Measurements from ENCODE around the gene NANOS3.
A peak's percentile ranks its signal among the peaks of the same experiment; 100 is the strongest.

Gene NANOS3

DNA sequence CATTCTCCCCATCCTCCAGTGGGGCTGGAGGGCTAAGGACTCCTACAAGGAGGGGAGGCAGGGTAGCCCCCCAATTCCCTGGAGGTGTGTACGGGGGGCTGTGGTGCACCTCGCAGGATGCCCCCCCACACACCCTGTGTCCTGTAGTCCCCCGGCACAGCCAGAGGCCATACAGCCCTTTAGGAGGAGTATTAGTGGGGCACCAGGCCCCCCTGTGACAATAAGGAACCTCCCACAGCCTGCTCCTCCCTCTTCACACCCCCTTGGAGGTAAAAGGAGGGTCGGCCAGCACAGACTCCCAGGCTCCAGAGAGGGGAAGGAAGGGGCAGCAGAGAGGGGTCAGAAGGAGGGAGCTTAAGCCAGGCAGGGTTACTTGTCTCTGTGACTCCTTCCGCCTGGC lies at the start of gene NANOS3:
Gene NANOS3 (plus strand): TSS at position 301 of the 400 bp plus-strand sequence. CDS start 115 bp downstream, outside the sequence.
- no peak within 1 kb of the TSS for H3K4me3 ChIP-seq (ENCODE audit: low read depth, low read length)
- DNase-seq (ENCODE audit: low read depth): no peak
- TF ChIP-seq, protein P1, sequence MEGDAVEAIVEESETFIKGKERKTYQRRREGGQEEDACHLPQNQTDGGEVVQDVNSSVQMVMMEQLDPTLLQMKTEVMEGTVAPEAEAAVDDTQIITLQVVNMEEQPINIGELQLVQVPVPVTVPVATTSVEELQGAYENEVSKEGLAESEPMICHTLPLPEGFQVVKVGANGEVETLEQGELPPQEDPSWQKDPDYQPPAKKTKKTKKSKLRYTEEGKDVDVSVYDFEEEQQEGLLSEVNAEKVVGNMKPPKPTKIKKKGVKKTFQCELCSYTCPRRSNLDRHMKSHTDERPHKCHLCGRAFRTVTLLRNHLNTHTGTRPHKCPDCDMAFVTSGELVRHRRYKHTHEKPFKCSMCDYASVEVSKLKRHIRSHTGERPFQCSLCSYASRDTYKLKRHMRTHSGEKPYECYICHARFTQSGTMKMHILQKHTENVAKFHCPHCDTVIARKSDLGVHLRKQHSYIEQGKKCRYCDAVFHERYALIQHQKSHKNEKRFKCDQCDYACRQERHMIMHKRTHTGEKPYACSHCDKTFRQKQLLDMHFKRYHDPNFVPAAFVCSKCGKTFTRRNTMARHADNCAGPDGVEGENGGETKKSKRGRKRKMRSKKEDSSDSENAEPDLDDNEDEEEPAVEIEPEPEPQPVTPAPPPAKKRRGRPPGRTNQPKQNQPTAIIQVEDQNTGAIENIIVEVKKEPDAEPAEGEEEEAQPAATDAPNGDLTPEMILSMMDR (IDR thresholded peaks at IDR 0.05; ENCODE audit: low read depth, low read length, missing control alignments): no peak

DNA sequence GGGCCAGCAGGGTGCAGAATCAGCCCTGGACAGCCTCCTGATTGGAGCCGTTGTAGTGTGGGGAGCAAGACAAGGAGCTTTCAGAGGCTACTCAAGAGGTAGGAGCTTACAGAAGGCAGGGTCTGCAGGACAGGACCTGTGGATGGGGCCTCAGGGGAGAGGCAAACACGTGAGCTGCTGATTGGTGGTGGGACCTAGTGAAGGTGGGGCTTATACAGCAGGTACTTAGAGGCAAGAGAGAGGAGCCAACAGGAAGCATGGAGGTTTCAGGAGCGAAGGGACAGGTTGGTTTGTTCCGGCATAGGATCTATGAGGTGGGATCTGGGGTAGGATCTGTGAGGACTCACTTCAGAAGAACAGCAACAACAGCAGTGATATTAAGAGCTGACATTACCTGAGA lies 49.3 kb upstream of the NANOS3 start:
- H3K4me3 ChIP-seq (ENCODE audit: low read depth, low read length): no peak overlapping the region
- no peak for DNase-seq (ENCODE audit: low read depth)
- TF ChIP-seq, protein P1 (IDR thresholded peaks at IDR 0.05; ENCODE audit: low read depth, low read length, missing control alignments): no peak

DNA sequence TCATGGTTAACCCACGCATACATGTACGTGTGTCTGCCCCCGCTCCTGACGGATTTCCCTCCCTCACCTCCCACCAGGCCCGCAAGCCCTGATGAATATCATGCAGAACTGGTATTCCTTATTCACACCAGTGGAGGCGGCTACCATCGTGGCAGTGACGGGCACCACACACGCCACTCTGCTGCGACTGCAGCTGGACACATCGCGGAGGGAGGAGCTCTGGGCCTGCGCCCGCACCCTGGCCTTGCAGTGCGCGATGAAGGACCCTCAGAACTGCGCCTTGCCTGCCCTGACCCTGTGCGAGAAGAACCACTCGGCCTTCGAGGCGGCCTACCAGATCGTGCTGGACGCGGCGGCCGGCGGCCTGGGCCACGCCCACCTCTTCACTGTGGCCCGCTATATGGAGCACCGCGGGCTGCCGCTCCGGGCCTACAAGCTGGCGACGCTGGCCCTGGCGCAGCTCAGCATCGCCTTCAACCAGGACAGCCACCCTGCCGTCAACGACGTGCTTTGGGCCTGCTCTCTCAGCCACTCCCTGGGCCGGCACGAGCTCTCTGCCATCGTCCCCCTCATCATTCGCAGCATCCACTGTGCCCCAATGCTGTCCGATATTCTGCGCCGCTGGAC lies 46.7 kb upstream of the NANOS3 start:
- TF ChIP-seq, protein P1 (IDR thresholded peaks at IDR 0.05; ENCODE audit: low read depth, low read length, missing control alignments): no peak
- H3K4me3 ChIP-seq (ENCODE audit: low read depth, low read length): no peak overlapping the region
- DNase-seq (ENCODE audit: low read depth): no peak

DNA sequence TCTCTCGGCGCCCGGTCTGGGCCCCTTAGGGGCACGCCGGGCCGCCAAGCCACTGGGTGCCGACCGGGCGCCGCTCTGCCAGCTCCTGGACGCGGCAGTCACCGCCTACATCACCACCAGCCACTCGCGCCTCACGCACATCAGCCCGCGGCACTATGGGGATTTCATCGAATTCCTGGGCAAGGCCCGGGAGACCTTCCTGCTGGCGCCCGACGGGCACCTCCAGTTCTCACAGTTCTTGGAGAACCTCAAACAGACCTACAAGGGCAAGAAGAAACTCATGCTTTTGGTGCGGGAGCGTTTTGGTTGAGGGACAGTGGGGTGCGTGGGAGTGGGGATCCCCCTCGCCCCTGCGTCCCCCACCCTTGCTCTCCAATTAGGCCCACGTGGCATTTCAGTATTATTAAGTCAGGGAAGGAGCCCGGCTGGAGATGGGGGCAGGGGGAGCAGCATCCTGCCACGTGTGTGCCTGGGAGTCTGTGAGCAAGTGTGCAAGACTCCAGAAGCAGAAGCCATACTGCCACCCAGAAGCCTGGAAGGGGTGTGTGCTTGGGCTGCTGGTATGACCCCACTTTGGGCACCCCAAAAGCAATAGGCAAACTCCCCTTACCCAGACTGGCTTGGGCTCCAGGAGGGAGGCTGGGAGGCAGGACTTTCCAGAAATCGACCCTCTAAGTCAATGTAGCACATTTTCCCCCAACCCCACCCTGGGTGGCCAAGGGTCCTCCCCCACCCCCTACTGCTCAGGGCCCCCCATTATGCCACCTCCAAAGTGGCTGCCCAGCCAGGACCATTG lies 46.0 kb upstream of the NANOS3 start:
- no peak overlapping the region for H3K4me3 ChIP-seq (ENCODE audit: low read depth, low read length)
- TF ChIP-seq, protein P1 (IDR thresholded peaks at IDR 0.05; ENCODE audit: low read depth, low read length, missing control alignments): no peak
- DNase-seq (ENCODE audit: low read depth): no peak

DNA sequence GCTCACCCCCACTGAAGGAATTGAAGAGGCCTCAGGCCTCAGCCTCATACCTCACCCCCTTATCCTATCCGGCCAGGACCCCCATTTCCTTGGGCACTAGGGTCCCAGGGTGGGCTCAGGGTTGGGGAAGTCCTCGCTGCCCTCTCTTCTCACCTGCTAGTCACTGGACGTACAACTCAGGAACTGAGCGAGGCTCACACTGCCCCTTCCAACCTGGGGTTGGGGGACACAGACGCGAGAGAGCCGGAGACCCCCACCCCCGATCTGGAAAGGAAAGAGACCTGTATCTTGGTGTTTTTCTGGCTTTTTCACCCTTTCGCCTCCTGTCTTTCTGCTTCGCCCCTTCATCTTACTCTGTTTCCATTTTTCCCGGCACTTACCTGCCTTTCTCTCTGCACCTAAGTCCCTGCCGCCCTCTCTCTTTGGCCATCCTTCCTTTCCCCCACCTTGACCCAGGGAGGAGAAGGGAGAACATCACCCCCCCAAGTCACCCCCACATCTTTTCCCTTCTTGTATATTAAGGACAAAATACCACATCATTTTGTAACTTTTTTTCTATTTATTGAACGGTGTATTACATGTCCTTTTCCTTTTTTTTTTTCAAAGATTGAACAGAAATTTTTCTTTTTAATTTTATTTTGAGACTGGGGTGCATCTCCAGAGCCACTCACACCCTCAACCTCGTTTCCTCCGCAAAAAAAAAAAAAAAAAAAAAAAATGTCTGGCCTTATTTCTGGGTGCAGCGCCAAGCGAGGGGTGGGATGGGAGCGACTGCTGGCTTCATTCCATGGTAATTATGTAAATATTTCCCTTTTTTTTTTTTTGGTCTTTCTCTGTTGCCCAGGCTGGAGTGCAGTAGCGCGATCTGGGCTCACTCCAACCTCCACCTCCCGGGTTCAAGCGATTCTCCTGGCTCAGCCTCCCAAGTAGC lies 45.1 kb upstream of the NANOS3 start:
- TF ChIP-seq, protein P1 (IDR thresholded peaks at IDR 0.05; ENCODE audit: low read depth, low read length, missing control alignments): no peak
- no peak for DNase-seq (ENCODE audit: low read depth)
- no peak overlapping the region for H3K4me3 ChIP-seq (ENCODE audit: low read depth, low read length)

DNA sequence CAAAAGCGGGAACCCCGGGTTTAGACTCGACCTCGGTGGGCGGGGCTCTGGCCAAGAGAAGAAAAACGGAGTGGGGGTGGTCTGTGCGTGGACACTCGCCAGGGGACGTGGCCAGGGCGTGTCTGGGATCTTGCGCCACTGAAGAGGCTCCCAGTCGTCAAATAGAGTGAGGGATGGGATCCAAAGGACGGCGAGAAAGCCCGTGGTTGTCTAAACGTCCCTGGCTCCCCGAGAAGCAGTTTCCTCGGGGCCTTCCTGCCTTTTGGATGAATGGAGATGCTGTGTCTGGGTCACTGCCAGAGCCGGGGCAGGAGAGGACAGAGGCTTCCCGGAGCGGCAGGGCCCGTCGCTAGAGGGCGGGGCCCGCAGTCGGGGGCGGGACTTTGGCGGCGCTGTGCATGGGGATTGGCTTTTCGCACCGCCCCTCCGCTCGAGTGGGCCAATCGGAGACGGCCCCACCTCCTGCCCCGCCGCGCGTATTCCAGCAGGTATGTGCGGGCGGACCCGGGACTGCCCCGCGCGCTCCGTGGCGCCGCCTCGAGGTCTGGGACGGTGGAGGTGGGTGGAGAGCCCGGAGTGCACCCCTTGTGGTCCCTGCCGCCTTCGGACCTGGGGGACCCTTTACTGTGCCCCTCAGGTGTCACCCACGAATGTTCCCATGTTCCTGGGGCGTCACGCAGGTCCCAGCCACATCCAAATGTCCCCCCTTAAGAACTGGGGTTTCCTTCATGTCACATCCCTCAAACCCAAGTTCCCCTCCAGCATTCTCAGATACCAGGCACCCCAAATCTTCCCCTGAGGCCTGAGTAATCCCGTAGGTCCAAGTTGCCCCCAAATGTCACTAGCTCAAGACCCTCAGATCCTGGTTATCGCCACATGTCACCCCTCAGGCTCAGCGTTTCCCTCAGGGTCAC lies 43.3 kb upstream of the NANOS3 start:
- TF ChIP-seq, protein P1 (IDR thresholded peaks at IDR 0.05; ENCODE audit: low read depth, low read length, missing control alignments): peak; percentile 64
- DNase-seq (ENCODE audit: low read depth): peak; percentile 57
- H3K4me3 ChIP-seq (ENCODE audit: low read depth, low read length): peak overlapping the region; percentile 59

Data from GM12864 (cell line).